Activated CD4-positive, CD25-positive, alpha-beta regulatory T cell treated with anti-CD3 and anti-CD28 coated beads, Interleukin-2, amount 50 U/mL, for 72 hours (primary cell): Measurements from ENCODE around the gene DAW1.
"Not testable (repeated sequence)": the region's sequence is repeated elsewhere in the genome, so short reads cannot be mapped to it uniquely, and the experiment has no call there.

Source experiments
- DNase-seq: peaks from one replicate; pipeline ENCODE4 v3.0.0; 2021

The DAW1 gene

GRCh38 chr2:227921648-227922047 is 50.2 kb downstream of the DAW1 start:
- DNase-seq = no peak

GRCh38 chr2:227932001-227932400 is 60.6 kb downstream of the DAW1 start:
- no peak for DNase-seq

- DNase-seq = no peak
These were observed 61.0 kb downstream of the DAW1 start for GRCh38 chr2:227932403-227932802.

GRCh38 chr2:227933884-227934283 is 62.5 kb downstream of the DAW1 start:
- no peak for DNase-seq

- not testable (repeated sequence) for DNase-seq
These were observed 64.8 kb downstream of the DAW1 start for GRCh38 chr2:227936249-227936648.

GRCh38 chr2:227939271-227940027 is 68.0 kb downstream of the DAW1 start:
- no peak for DNase-seq

- DNase-seq = no peak
These were observed 70.6 kb downstream of the DAW1 start for GRCh38 chr2:227942021-227942420.

- DNase-seq = no peak
These were observed 71.5 kb downstream of the DAW1 start for GRCh38 chr2:227942965-227943364.

GRCh38 chr2:227960317-227960716 is 88.9 kb downstream of the DAW1 start:
- no peak for DNase-seq

GRCh38 chr2:227971619-227972230 is 100.3 kb downstream of the DAW1 start:
- DNase-seq = no peak

GRCh38 chr2:227973241-227973640 is 101.8 kb downstream of the DAW1 start:
- DNase-seq = no peak
